GM21515 (cell line): Measurements from ENCODE around the gene NID2.

Experiments
- ATAC-seq: cut with Tn5 transposase; IDR thresholded peaks from one replicate; pipeline ENCODE4 v1.9.1; 2021; ENCODE audit not compliant: unreplicated experiment

NID2 gene

GRCh38 chr14:52068615-52069306 is at the start of gene NID2:
Gene NID2, minus strand, starts transcription at chr14:52069059. Its CDS starts 65 bp downstream, at chr14:52068994.
- no peak for ATAC-seq

GRCh38 chr14:52117111-52117832 is 48.4 kb upstream of the NID2 start:
- no peak for ATAC-seq

GRCh38 chr14:52115286-52115685 is 46.4 kb upstream of the NID2 start:
- ATAC-seq: no peak

GRCh38 chr14:52112336-52113018 is 43.6 kb upstream of the NID2 start:
- ATAC-seq: no peak

- no peak for ATAC-seq
Observed at GRCh38 chr14:52111583-52111982, 42.7 kb upstream of the NID2 start.

- ATAC-seq: no peak
Observed at GRCh38 chr14:52110441-52111086, 41.7 kb upstream of the NID2 start.

- ATAC-seq: no peak
Observed at GRCh38 chr14:52108823-52109222, 40.0 kb upstream of the NID2 start.

- no peak for ATAC-seq
Observed at GRCh38 chr14:52106840-52107239, 38.0 kb upstream of the NID2 start.

GRCh38 chr14:52103416-52103815 is 34.6 kb upstream of the NID2 start:
- no peak for ATAC-seq

- no peak for ATAC-seq
Observed at GRCh38 chr14:52095794-52096193, 26.9 kb upstream of the NID2 start.

- ATAC-seq: no peak
Observed at GRCh38 chr14:52095336-52095735, 26.5 kb upstream of the NID2 start.

- no peak for ATAC-seq
Observed at GRCh38 chr14:52094546-52095271, 25.9 kb upstream of the NID2 start.

GRCh38 chr14:52091928-52092327 is 23.1 kb upstream of the NID2 start:
- ATAC-seq: no peak

GRCh38 chr14:52090936-52091335 is 22.1 kb upstream of the NID2 start:
- ATAC-seq: no peak

GRCh38 chr14:52089218-52089617 is 20.4 kb upstream of the NID2 start:
- no peak for ATAC-seq

GRCh38 chr14:52086711-52087110 is 17.9 kb upstream of the NID2 start:
- ATAC-seq: no peak

GRCh38 chr14:52082903-52083302 is 14.0 kb upstream of the NID2 start:
- ATAC-seq: no peak

- no peak for ATAC-seq
Observed at GRCh38 chr14:52081964-52082363, 13.1 kb upstream of the NID2 start.

GRCh38 chr14:52080808-52081755 is 12.2 kb upstream of the NID2 start:
- no peak for ATAC-seq
